ENCODE measurements around the gene WDR20.
A peak's percentile ranks its signal among the peaks of the same experiment; 100 is the strongest.
"Not testable (repeated sequence)": the region's sequence is repeated elsewhere in the genome, so short reads cannot be mapped to it uniquely, and the experiment has no call there.

Gene WDR20

DNA sequence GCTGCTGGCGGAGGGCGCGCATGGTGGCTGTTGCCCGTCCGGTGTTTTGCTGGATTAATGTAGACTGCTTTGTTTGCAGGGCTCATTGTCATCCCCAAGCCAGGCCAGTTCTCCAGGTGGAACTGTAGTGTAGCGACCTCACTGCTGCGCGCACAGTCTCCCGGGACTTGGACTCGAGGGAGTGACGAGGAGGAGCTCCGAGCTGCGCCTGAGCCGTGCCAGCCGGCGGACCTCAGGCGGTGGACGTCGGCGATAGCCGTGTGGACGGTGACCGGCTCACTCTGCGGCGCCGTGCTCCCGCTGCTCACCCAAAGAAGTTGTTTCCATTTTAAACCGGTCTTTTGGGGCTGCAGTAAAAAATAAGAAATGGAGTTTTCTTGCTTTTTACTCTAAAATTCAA, 83.1 kb downstream of the WDR20 start:
- no peak for DNase-seq

DNA sequence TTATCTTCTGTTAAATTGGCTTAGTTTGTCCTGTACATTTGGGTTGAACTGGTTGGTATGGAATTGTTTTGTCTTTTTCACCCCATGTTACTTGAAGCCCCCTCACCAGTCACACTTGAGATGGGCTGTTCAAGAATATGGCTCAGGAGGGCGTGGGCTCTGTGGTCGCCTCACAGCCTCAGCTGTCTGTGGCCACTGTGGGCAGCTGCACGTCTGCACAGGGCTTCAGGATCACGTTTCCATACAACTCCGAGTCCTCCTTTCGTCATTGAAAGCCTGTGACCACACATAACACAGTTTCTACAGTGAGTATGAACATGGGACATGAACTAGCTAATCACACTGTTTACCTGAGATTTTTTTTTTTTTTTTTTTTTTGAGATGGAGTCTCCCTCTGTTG, 84.0 kb downstream of the WDR20 start:
- no peak for DNase-seq

- no peak for DNase-seq
Measured at GRCh38 chr14:102225386-102225785, 85.7 kb downstream of the WDR20 start.

DNA sequence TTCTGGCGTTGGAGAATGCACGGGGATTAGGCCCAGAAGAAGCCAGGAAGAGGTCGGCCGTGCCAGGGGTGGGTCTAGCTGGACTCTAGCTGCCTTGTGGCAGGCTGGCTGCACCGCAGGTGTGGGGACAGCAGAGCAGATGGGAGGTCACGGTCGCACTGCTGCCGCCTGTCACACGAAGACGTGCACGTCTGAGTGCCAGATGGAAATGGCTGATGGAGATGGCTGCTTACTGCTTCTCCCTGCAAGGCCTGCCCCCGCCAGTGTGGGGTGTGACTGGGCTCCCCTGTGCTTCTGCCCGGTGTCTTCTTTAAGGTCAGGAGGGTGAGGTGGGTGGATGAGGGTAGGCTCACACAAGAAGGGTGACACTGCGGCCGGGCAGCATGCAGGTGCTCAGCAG, 86.2 kb downstream of the WDR20 start:
- DNase-seq = peak; percentile 75

DNA sequence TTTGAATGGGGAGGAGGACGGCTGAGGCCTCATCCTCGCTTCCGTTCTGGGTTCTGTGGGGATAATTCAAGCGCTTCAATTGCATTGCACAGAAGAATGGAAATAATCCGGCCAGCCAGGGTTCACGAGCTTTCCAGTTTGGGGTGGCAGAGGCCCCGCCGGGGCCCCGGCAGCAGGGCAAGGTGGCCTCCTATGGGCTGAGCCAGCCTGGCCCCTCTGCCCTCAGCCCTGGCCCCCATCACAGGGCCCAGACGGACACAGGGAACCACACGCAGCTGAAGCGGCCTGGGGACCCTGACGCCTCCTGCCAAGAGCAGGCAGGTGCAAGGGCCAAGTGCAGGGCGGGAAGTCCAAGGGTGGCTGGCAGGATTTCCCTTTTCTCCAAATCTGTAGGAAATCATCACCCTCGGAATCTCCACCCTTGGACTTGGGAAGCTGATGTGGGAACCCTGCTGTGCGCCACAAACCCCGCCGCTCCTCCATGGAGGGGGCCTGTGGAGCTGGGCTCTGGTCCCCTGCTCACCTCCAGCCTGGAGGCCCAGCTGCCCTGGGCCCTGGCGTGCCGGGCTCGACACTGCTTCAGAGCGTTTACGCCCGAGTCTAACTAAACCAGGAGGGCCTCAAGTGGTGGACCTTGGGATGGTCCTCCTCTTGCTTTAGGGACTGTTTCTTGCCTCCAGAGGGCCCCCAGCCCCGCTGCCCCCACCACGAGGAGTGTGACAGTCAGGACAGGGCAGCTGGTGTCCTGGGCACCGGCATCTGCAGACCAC, 86.8 kb downstream of the WDR20 start:
- no peak for DNase-seq

GRCh38 chr14:102227184-102227964, 87.7 kb downstream of the WDR20 start:
- DNase-seq = no peak

DNA sequence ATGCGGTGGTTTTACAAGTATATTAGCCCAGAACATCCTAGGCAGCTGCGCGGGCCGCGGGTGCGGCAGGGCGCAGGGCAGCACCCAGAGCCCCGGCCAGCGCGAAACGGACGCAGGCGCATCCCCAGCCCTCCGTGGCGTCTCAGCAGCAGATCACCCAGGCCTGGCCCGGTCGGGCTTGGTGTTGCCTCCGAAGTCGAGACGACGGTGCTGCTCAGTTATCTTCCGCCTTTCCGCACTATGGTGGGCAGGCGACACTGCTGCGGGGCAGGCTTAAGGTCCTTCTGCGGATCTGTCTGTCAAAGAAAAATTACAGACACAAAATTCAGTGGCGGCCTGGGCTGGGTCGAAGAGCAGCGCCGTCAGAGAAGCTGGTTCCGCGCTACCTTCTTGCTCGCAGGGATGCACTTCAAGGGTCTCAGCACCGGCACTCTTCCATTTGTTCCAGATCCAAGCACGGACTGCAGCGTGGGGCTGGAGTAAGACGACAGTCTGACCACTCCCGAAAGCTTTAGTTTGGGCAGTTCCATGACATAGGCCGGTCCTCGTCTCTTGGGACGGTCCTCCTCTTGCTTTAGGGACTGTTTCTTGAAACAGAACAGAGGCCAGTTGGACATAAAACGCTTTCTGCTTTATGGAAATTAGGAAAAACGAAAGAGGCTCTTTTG, 89.5 kb downstream of the WDR20 start:
- DNase-seq = no peak

DNA sequence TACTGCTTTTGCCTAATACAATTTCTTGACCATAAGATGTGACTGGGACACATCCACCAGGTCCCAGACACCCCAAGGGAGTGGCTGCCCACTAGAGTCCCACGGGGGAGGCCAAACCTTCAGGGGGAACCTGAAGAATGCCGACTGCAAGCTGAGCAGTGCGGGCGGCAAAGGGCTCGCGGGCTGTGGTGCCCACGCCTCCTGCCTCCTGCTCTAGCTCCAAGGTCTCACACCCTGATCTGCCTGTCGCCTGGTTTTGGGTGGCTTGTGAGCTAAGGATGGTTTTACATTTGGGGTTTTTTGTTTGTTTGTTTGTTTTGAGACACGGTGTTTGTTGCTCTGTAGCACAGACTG, 90.0 kb downstream of the WDR20 start:
- DNase-seq = no peak

GRCh38 chr14:102230481-102231210, 90.9 kb downstream of the WDR20 start:
- DNase-seq = no peak

DNA sequence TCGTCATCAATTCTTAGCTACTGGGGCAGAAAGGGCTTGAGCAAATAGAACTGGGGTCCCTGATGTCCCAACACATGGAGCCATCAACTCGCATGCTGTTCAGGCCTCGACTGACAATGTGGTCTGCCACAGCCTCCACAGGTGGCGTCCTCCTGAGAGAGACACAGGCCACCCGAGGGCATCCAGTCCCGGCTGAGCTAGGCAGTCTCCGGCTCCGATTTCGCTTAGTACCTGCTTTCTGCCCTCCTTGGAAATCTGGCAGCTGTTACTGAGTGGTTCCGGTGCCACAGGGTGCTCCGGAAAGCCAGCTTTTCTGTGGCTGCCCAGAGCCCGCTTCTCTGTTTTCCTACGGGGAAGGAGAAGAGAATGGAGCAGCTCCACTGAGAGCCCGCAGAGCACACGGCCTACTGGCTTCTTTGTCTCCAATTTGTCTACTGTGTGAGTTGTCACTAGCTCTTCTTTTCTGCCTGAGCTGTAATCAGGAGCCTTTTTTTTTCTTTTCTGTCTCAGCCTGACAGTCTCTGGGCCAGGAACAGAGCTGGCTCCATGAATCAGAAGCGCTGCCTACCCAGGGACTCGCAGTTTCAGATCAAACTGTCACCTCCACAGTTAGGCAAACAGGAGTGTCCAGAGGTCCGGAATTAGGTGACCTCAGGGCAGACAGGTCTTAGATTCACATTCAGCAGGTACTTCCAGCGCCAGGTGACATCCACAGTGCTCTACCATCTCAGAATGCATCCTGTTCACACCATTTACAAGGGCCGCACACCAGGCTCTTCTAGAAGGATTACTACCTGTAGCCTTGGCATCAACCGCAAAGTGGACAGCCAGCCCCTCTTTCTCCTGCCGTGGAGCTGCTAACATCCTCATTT, 92.0 kb downstream of the WDR20 start:
- DNase-seq = no peak

DNA sequence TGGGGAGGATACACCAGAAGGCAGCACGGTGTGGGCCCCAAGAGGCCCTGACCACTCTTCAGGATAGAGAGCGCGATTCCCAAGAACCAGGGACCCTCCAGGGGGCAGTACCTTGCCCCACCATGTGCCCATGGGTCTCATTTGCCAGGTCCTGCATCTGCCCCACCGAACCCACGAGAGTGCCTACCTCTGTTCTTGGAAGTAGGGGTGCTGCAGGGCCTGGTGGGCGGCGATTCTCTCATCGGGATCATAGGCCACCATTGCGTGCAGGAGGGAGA, 92.6 kb downstream of the WDR20 start:
- no peak for DNase-seq

GRCh38 chr14:102233081-102233480, 93.4 kb downstream of the WDR20 start:
- no peak for DNase-seq

DNA sequence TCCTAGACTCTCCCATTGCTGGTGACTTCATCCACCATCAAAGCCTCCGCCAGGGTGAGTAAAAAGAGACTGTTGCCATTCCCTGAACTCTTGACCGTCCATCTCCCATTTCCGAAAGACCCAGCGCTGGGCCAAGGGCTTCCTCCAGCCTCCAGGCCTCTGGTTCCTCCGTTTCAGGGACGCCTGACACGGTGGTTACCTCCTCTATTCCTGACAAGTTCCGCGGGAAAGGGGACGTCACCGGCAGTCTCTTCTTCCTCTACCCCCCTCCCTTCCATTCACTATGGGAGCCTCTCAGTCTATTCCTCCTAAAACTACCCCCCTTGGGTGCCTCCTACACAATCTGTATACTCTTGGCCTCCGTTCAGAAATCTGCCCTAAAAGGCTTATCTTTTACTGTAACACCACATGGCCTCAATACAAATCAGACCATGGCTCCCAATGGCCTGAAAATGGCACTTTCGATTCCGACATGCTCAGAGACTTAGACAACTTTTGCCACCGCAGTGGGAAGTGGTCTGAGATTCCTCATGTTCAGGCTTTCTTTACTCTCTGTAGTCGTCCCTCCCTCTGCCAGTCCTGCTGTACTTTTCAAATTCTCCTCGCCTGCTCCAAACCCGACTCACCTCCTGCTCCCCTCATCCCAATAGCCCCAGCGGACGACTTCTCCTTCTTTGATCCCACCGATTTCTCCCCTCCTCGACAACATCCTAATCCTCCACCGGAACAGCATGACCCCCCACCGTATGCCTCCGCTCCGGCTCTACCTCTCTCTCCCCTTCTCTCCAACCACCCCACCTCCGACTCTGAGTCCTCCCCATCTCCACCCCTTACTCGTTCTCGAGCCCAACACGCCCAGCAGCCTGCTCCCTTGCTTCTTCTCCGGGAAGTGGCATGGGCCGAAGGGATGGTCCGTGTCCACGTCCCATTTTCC, 94.9 kb downstream of the WDR20 start:
- no peak for DNase-seq

GRCh38 chr14:102235275-102235897, 95.7 kb downstream of the WDR20 start:
- DNase-seq = peak; percentile 55

- no peak for DNase-seq
Measured at GRCh38 chr14:102236026-102236425, 96.3 kb downstream of the WDR20 start.

- DNase-seq = no peak
Measured at GRCh38 chr14:102238131-102238530, 98.4 kb downstream of the WDR20 start.

DNA sequence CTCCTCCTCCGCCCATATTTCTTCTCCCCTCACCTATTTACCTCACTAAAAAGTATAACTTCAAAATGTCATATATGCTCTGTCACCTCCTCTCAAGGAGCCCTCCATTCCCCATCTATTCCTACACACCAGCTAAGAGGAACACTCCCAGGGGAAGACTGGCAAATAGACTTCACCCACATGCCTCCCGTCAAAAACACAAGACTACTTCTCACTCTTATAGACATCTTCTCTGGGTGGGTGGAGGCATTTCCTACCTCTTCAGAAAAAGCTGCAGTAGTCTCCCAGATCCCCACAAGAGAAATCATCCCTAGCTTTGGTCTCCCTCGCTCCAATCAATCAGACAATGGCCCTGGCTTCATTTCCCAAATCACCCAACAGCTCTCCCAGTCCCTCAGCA, 99.1 kb downstream of the WDR20 start:
- DNase-seq = no peak

DNA sequence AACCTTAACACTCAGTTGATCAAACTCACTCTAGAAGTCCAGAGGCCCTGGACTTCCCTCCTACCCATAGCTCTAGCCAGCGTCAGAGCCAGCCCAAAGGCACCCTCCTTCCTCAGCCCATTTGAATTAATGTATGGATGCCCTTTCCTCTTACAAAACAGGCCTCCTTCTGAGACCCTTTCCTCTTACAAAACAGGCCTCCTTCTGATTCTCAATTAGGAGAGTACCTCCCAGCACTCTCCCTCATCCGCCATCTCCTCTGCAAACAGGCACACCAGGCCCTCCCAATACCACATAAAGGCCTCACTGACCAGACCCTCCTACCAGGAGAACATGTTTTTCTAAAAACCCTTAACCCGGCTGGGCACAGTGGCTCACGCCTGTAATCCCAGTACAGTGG, 99.5 kb downstream of the WDR20 start:
- no peak for DNase-seq

- not testable (repeated sequence) for DNase-seq
Measured at GRCh38 chr14:102240481-102240880, 100.8 kb downstream of the WDR20 start.

GRCh38 chr14:102241147-102241546, 101.5 kb downstream of the WDR20 start:
- peak; percentile 84 for DNase-seq

- not testable (repeated sequence) for DNase-seq
Measured at GRCh38 chr14:102243795-102244194, 104.1 kb downstream of the WDR20 start.

Data from NCI-H524 treated with DMSO at 0.1 percent for 48 hours (cell line).